Measurements from ENCODE around the gene MCOLN3. TPM values are rescaled to one million over a fixed set of nuclear protein-coding genes. Genes with fewer than 3 reads are reported as not detected.
A peak's percentile ranks its signal among the peaks of the same experiment; 100 is the strongest.

MCOLN3 gene
- polyA plus RNA-seq, 1 of the 3 experiments (the other 2 are of a cell fraction): not detected

DNA sequence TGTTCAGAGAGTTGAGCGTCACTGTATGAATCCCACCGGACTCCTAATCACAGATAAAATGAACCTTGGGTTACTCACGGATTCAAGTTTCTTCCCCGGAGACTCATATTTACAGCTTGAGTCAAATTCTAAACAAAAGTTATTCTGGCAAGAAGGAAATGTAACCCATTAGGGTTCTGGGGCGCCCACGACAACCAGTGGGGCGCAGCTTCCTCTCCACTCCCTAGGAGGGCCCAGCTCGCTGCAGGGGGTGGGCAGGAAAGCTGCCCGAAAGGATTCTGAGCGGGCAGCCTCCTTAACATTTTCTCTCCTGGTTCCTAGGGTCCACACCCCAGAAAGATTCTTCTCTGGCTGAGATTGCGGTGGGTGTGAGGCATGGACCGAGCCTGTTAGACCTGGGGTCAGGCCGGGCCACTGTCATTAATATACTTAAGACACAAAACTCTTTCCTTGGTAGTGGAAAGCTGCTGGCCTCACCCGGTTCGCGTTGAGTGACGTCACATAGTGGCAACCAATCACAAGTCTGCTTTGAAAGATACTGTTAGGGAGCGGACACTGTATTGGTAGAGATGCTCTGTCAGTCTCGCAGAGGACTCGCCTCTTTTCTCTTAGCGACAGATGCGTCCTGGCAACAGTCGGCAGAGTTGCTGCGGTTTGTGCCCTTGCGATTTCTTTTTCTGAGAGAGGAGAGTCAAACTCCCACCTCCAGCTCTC lies 13.6 kb upstream of the MCOLN3 start:
- H3F3A ChIP-seq (replicated peaks; ENCODE audit: insufficient read depth): no peaks in the 10 kb centered on the region
- no peaks in the 10 kb centered on the region for H3K9me2 ChIP-seq
- DNase-seq: peak; percentile 88
- H3K36me3 ChIP-seq (replicated peaks in 1 of 2; ENCODE audit: control insufficient read depth in 1 of 2, insufficient read depth in 2 of 2, low read length in 1 of 2): no peaks in the 10 kb centered on the region
- H3K27me3 ChIP-seq (ENCODE audit: insufficient read depth): peaks cover 7% of the 10 kb centered on the region; the same call in 1 of the 2 replicates
- H3K4me2 ChIP-seq: peak overlapping the region; percentile 73
- H4K20me1 ChIP-seq (ENCODE audit: insufficient read depth): no peaks in the 10 kb centered on the region
- no peak overlapping the region for H3K9ac ChIP-seq
- ChIA-PET POLR2A (no interaction called here), CTCF (interaction anchor here (1.4 kb wide), 1 partner anchor 166 kb away, joined by 4 read pairs; no protein-coding TSS in a partner anchor)
- no peak overlapping the region for H3K27ac ChIP-seq (ENCODE audit: low read depth in 2 of 2, low read length in 1 of 2)
- no peaks in the 10 kb centered on the region for H3K79me2 ChIP-seq (ENCODE audit: insufficient read depth)
- H3K4me3 ChIP-seq (ENCODE audit: low read depth in 2 of 2, low read length in 1 of 2): peak overlapping the region; percentile 57 to 59
- peak overlapping the region; percentile 89 for H2AFZ ChIP-seq (ENCODE audit: low read depth)
- WGBS (ENCODE audit: low lambda C conversion rate): 2% methylated on average over 20 of the region's 25 CpGs
- peaks cover 3 to 4% of the 10 kb centered on the region in 2 experiments; a peak in 2 of 4 replicates for H3K4me1 ChIP-seq (ENCODE audit: control insufficient read depth in 1 of 2, insufficient read depth in 2 of 2, low read depth in 1 of 2, low read length in 1 of 2)
- no peaks in the 10 kb centered on the region for H3K9me3 ChIP-seq
- TF ChIP-seq, protein P1, sequence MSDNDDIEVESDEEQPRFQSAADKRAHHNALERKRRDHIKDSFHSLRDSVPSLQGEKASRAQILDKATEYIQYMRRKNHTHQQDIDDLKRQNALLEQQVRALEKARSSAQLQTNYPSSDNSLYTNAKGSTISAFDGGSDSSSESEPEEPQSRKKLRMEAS (IDR thresholded peaks at IDR 0.05; ENCODE audit: low read depth): no peak
- TF ChIP-seq EP300 (IDR thresholded peaks at IDR 0.05; ENCODE audit: borderline replicate concordance in 1 of 2, low read depth in 1 of 2, low read length in 1 of 2) (no peak), RAD21 (IDR thresholded peaks at IDR 0.05; ENCODE audit: low read length) (no peak), GABPA (IDR thresholded peaks at IDR 0.05; ENCODE audit: low read depth) (no peak), GATA2 (CRISPR knock-in tag; IDR thresholded peaks at IDR 0.05) (no peak), ELF1 (IDR thresholded peaks at IDR 0.05) (no peak), FOXJ3 (CRISPR knock-in tag; IDR thresholded peaks at IDR 0.05) (no peak), CHD2 (IDR thresholded peaks at IDR 0.05; ENCODE audit: low read length, partially characterized antibody) (no peak), NRF1 (IDR thresholded peaks at IDR 0.05; ENCODE audit: low read depth, low read length) (no peak), EZH2phosphoT487 (IDR thresholded peaks at IDR 0.05; ENCODE audit: borderline replicate concordance, low read depth) (no peak), RCOR1 (IDR thresholded peaks at IDR 0.05; ENCODE audit: low read length) (no peak), FOSL2 (IDR thresholded peaks at IDR 0.05; ENCODE audit: borderline replicate concordance, low read depth) (no peak), MEF2A (IDR thresholded peaks at IDR 0.05; ENCODE audit: borderline replicate concordance, low read depth) (no peak), MXI1 (IDR thresholded peaks at IDR 0.05; ENCODE audit: low read depth, low read length) (peak; percentile 30; the same call in 1 of the 2 replicates), FOXM1 (IDR thresholded peaks at IDR 0.05; ENCODE audit: low read depth) (no peak), TCF12 (IDR thresholded peaks at IDR 0.05) (no peak), POLR2AphosphoS5 (IDR thresholded peaks at IDR 0.05; ENCODE audit: low read depth, low read length) (no peak), TAF1 (IDR thresholded peaks at IDR 0.05; ENCODE audit: borderline replicate concordance, low read depth, low read length) (no peak), RFX5 (IDR thresholded peaks at IDR 0.05; ENCODE audit: low read length) (peak; percentile 89), JUND (IDR thresholded peaks at IDR 0.05) (no peak), SIN3A (IDR thresholded peaks at IDR 0.05; ENCODE audit: borderline replicate concordance, low read depth, low read length) (no peak)
- TF ChIP-seq, protein P2, sequence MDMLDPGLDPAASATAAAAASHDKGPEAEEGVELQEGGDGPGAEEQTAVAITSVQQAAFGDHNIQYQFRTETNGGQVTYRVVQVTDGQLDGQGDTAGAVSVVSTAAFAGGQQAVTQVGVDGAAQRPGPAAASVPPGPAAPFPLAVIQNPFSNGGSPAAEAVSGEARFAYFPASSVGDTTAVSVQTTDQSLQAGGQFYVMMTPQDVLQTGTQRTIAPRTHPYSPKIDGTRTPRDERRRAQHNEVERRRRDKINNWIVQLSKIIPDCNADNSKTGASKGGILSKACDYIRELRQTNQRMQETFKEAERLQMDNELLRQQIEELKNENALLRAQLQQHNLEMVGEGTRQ (IDR thresholded peaks at IDR 0.05; ENCODE audit: borderline replicate concordance, low read depth, low read length): no peak
- TF ChIP-seq, protein P3, sequence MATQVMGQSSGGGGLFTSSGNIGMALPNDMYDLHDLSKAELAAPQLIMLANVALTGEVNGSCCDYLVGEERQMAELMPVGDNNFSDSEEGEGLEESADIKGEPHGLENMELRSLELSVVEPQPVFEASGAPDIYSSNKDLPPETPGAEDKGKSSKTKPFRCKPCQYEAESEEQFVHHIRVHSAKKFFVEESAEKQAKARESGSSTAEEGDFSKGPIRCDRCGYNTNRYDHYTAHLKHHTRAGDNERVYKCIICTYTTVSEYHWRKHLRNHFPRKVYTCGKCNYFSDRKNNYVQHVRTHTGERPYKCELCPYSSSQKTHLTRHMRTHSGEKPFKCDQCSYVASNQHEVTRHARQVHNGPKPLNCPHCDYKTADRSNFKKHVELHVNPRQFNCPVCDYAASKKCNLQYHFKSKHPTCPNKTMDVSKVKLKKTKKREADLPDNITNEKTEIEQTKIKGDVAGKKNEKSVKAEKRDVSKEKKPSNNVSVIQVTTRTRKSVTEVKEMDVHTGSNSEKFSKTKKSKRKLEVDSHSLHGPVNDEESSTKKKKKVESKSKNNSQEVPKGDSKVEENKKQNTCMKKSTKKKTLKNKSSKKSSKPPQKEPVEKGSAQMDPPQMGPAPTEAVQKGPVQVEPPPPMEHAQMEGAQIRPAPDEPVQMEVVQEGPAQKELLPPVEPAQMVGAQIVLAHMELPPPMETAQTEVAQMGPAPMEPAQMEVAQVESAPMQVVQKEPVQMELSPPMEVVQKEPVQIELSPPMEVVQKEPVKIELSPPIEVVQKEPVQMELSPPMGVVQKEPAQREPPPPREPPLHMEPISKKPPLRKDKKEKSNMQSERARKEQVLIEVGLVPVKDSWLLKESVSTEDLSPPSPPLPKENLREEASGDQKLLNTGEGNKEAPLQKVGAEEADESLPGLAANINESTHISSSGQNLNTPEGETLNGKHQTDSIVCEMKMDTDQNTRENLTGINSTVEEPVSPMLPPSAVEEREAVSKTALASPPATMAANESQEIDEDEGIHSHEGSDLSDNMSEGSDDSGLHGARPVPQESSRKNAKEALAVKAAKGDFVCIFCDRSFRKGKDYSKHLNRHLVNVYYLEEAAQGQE (IDR thresholded peaks at IDR 0.05; ENCODE audit: low read depth, low read length): no peak
- TF ChIP-seq, protein P4, sequence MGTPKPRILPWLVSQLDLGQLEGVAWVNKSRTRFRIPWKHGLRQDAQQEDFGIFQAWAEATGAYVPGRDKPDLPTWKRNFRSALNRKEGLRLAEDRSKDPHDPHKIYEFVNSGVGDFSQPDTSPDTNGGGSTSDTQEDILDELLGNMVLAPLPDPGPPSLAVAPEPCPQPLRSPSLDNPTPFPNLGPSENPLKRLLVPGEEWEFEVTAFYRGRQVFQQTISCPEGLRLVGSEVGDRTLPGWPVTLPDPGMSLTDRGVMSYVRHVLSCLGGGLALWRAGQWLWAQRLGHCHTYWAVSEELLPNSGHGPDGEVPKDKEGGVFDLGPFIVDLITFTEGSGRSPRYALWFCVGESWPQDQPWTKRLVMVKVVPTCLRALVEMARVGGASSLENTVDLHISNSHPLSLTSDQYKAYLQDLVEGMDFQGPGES (IDR thresholded peaks at IDR 0.05; ENCODE audit: low read depth, low read length): peak; percentile 34
- TF ChIP-seq, protein P5, sequence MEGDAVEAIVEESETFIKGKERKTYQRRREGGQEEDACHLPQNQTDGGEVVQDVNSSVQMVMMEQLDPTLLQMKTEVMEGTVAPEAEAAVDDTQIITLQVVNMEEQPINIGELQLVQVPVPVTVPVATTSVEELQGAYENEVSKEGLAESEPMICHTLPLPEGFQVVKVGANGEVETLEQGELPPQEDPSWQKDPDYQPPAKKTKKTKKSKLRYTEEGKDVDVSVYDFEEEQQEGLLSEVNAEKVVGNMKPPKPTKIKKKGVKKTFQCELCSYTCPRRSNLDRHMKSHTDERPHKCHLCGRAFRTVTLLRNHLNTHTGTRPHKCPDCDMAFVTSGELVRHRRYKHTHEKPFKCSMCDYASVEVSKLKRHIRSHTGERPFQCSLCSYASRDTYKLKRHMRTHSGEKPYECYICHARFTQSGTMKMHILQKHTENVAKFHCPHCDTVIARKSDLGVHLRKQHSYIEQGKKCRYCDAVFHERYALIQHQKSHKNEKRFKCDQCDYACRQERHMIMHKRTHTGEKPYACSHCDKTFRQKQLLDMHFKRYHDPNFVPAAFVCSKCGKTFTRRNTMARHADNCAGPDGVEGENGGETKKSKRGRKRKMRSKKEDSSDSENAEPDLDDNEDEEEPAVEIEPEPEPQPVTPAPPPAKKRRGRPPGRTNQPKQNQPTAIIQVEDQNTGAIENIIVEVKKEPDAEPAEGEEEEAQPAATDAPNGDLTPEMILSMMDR (IDR thresholded peaks at IDR 0.05): no peak
- TF ChIP-seq, protein P6, sequence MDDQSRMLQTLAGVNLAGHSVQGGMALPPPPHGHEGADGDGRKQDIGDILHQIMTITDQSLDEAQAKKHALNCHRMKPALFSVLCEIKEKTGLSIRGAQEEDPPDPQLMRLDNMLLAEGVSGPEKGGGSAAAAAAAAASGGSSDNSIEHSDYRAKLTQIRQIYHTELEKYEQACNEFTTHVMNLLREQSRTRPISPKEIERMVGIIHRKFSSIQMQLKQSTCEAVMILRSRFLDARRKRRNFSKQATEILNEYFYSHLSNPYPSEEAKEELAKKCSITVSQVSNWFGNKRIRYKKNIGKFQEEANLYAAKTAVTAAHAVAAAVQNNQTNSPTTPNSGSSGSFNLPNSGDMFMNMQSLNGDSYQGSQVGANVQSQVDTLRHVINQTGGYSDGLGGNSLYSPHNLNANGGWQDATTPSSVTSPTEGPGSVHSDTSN (IDR thresholded peaks at IDR 0.05): peak; percentile 99

All from SK-N-SH (cell line).